Right lobe of liver (tissue), 6 donors: Measurements from ENCODE around the gene AHCYL2. TPM values are rescaled to one million over a fixed set of nuclear protein-coding genes. Genes with fewer than 3 reads are reported as not detected.

Experiments
- ATAC-seq, 4 donors: fragments of 200-7000 bp; cut with Tn5 transposase; one replicate each; pipeline ENCODE4 v1.9.1; 2020; ENCODE audit warnings: mild to moderate bottlenecking in 4 of 4, moderate library complexity in 4 of 4
- DNase-seq, 3 donors: peaks; one replicate each; pipeline ENCODE4 v3.0.0-alpha.2; 2020
- H3K27ac ChIP-seq, 3 donors: fragments of 200-600 bp; one replicate each; pipeline ENCODE4 v1.8.0; 2022
- H3K27me3 ChIP-seq, 2 donors: fragments of 200-600 bp; one replicate each; pipeline ENCODE4 v1.8.0; 2022
- H3K36me3 ChIP-seq, 4 donors: fragments of 200-600 bp; sonication (generic) in 1 of 4; one replicate each; pipeline versions ENCODE4 v1.5.1 to v1.8.0; 2017 to 2022; ENCODE audit warnings: control low read depth in 1 of 4
- H3K4me1 ChIP-seq, 4 donors: fragments of 200-600 bp; sonication (generic) in 1 of 4; one replicate each; pipeline versions ENCODE4 v1.5.1 to v1.8.0; 2017 to 2022; ENCODE audit warnings: control low read depth in 1 of 4
- H3K4me3 ChIP-seq, 3 donors: fragments of 200-600 bp; one replicate each; pipeline ENCODE4 v1.8.0; 2022
- H3K9me3 ChIP-seq, 4 donors: fragments of 200-600 bp; sonication (generic) in 1 of 4; one replicate each; pipeline versions ENCODE4 v1.5.1 to v1.8.0; 2017 to 2022; ENCODE audit warnings: control low read depth in 1 of 4
- CTCF ChIP-seq, 4 donors: fragments of 200-600 bp in 3 of 4; fragments of 450-650 bp in 1 of 4; IDR thresholded peaks; one replicate each; pipeline versions ENCODE4 v1.5.1 to v1.8.0; 2016 to 2022; ENCODE audit warnings: antibody characterized with exemption in 4 of 4, mild to moderate bottlenecking in 2 of 4
- POLR2A ChIP-seq: fragments of 450-650 bp; IDR thresholded peaks from one replicate; pipeline ENCODE4 v1.6.1; 2017; ENCODE audit warnings: antibody characterized with exemption, mild to moderate bottlenecking
- WGBS: methylation state at CpG from one replicate; pipeline ENCODE4 v1.1.6; 2018; ENCODE audit warnings: low coverage, low lambda C conversion rate; ENCODE audit not compliant: insufficient coverage; ENCODE audit errors: missing lambda C conversion rate; 5-methylcytosine and 5-hydroxymethylcytosine counted together
- intact Hi-C, 2 donors: fragments of 100-400 bp; cut with DNase I; formaldehyde crosslinking; loops; one replicate each; pipeline versions ENCODE4 v1.11.2 to v1.14.1; 2022
- total RNA-seq, 6 experiments: library from RNA; depleted of rRNA in 2 of 6; stranded (reverse); fragments of >200 nt in 2 of 6; fragmentation: NEBNext Ultra II Directional in 3 of 6; extraction: Animal tissue kit (Norgen Biotek cat#: 25700) in 3 of 6; gene quantifications; one replicate each; pipeline versions ENCODE4 v1.1.0 to v1.2.4, GENCODE V29; 2016 to 2023
- donor health status: DM: no; HTN: yes; CAD: no.
- donor health status: DM: no; HTN: no; CAD: no.
- donor health status: DM: no; HTN: no; CAD: no.
- donor health status: DM: no; HTN: yes; CAD: no.
- donor health status: DM: no; HTN: yes; CAD: no.

The AHCYL2 gene
- total RNA-seq, 6 experiments from 2014 or later: 6.1 to 9.3 (median 8.0) TPM

- H3K4me3 ChIP-seq: no peak overlapping the region
- DNase-seq: no peak
- H3K27ac ChIP-seq: no peak overlapping the region
- TF ChIP-seq POLR2A (no peak), CTCF (IDR thresholded peaks at IDR 0.05) (no peak)
- intact Hi-C loops: no loop called here
- WGBS: 94% methylated on average over 2 of the region's 2 CpGs
- no peaks in the 10 kb centered on the region for H3K27me3 ChIP-seq
- no peaks in the 10 kb centered on the region for H3K4me1 ChIP-seq
- no peak for ATAC-seq
- no peaks in the 10 kb centered on the region for H3K9me3 ChIP-seq
- H3K36me3 ChIP-seq: no peaks in the 10 kb centered on the region
Measured at GRCh38 chr7:129338450-129338849, 113.6 kb downstream of the AHCYL2 start.

- Histone ChIP-seq H3K27me3 (no peaks in the 10 kb centered on the region), H3K27ac (no peak overlapping the region), H3K4me3 (no peak overlapping the region), H3K36me3 (no peaks in the 10 kb centered on the region), H3K4me1 (no peaks in the 10 kb centered on the region), H3K9me3 (no peaks in the 10 kb centered on the region)
- intact Hi-C loops: no loop called here
- DNase-seq (no peak), ATAC-seq (no peak)
- TF ChIP-seq CTCF (IDR thresholded peaks at IDR 0.05): no peak
- no peak for TF ChIP-seq POLR2A
- WGBS: 86% methylated on average over 1 of the region's 1 CpG
Measured at GRCh38 chr7:129341212-129341611, 116.4 kb downstream of the AHCYL2 start.

GRCh38 chr7:129341816-129342806, 117.3 kb downstream of the AHCYL2 start:
- intact Hi-C loops: no loop called here
- WGBS: 42% methylated on average over 3 of the region's 3 CpGs
- no peak overlapping the region for H3K27ac ChIP-seq
- no peak for TF ChIP-seq POLR2A
- no peak for TF ChIP-seq CTCF (IDR thresholded peaks at IDR 0.05)
- no peak for DNase-seq
- no peaks in the 10 kb centered on the region for H3K4me1 ChIP-seq
- H3K4me3 ChIP-seq: no peak overlapping the region
- no peaks in the 10 kb centered on the region for H3K36me3 ChIP-seq
- H3K27me3 ChIP-seq: no peaks in the 10 kb centered on the region
- H3K9me3 ChIP-seq: no peaks in the 10 kb centered on the region
- no peak for ATAC-seq

GRCh38 chr7:129343099-129343700, 118.4 kb downstream of the AHCYL2 start:
- Histone ChIP-seq H3K27me3 (no peaks in the 10 kb centered on the region), H3K9me3 (no peaks in the 10 kb centered on the region), H3K4me3 (no peak overlapping the region), H3K36me3 (no peaks in the 10 kb centered on the region), H3K4me1 (no peaks in the 10 kb centered on the region), H3K27ac (no peak overlapping the region)
- ATAC-seq (peak; percentile 56 to 70 (median 64)), DNase-seq (no peak)
- TF ChIP-seq POLR2A (no peak), CTCF (IDR thresholded peaks at IDR 0.05) (peak; percentile 47 to 77 (median 68))
- WGBS: 29% methylated on average over 3 of the region's 3 CpGs
- intact Hi-C loops: no loop called here
